Right ventricle myocardium inferior (tissue), 1 donor: ENCODE measurements around the gene RPL32. TPM values are rescaled to one million over a fixed set of nuclear protein-coding genes. Genes with fewer than 3 reads are reported as not detected.
"Not testable (repeated sequence)": the region's sequence is repeated elsewhere in the genome, so short reads cannot be mapped to it uniquely, and the experiment has no call there.

Experiments used
- ATAC-seq: fragments of 200-7000 bp; cut with Tn5 transposase; one replicate; pipeline ENCODE4 v1.9.1; 2020; ENCODE audit warnings: mild to moderate bottlenecking, moderate library complexity
- DNase-seq: peaks from one replicate; pipeline ENCODE4 v3.0.0; 2021; ENCODE audit errors: missing footprints
- intact Hi-C: fragments of 100-400 bp; cut with DNase I; formaldehyde crosslinking; loops from one replicate; pipeline ENCODE4 v1.11.0; 2022
- total RNA-seq: library from RNA; stranded (reverse); fragmentation: NEBNext Ultra II Directional; extraction: Animal tissue kit (Norgen Biotek cat#: 25700); gene quantifications from one replicate; pipeline ENCODE4 v1.2.1, GENCODE V29; 2021
- donor health status: DM: no; HTN: yes; CAD: no; lungs with severe emphysema.

Gene RPL32
- total RNA-seq, 1 donor from 2014 or later: 953 TPM

- DNase-seq (no peak), ATAC-seq (no peak)
- intact Hi-C loops: loop anchor here (5.0 kb wide), 1 partner anchor 240 kb away; the partner anchor contains the start of gene MKRN2
These were observed 44.1 kb downstream of the RPL32 start for GRCh38 chr3:12797124-12797891.

- intact Hi-C loops: loop anchor here (1.0 to 5.0 kb wide), 2 partner anchors 67 to 239 kb away; partner anchors contain the start of gene MKRN2
- peak; percentile 90 for ATAC-seq
- DNase-seq: peak; percentile 87
These were observed 44.9 kb downstream of the RPL32 start, which contains the start of gene CAND2 for GRCh38 chr3:12796171-12797123. CAND2 (plus strand) TSS chr3:12796680; CDS start chr3:12796721, 41 bp downstream.

DNA sequence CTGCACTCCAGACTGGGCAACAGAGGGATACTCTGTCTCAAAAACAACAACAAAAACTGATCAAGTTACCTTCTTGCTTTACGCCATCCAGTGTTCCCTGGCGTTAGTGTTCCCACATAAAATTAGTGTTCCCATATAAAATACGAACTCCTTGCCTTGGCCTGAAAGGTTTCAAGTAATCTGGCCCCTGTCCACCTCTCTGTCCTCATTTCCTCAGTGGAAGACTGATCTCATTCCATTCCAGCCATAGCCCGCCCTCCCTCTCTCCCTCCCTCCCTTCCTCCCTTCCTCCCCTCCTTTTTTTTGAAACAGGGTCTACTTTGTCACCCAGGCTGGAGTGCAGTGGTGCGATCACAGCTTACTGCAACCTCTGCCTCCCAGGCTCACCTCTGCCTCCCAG is 47.7 kb downstream of the RPL32 start:
- intact Hi-C loops: no loop called here
- no peak for ATAC-seq

DNA sequence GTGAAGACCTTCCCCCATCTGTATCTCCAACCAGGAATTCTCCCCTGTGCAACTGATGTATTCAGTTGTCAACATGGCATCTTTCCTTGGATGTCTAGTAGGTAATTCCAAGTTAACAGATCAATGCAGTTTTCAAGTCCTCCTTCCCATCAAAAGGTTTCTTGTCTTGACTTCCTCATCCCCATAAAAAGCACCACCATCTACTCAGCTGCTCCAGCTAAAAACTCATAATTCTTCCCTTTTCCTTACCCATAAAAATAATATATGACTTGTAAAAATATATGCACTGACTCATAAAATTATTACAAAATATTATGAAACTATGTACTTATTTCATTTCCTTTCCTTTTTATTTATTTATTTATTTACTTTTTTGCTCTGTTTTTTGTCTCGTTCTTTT is 49.9 kb downstream of the RPL32 start:
- no peak for DNase-seq
- intact Hi-C loops: no loop called here
- no peak for ATAC-seq

More for the DNA sequence above, 47.7 kb downstream of the RPL32 start:
- DNase-seq: no peak

DNA sequence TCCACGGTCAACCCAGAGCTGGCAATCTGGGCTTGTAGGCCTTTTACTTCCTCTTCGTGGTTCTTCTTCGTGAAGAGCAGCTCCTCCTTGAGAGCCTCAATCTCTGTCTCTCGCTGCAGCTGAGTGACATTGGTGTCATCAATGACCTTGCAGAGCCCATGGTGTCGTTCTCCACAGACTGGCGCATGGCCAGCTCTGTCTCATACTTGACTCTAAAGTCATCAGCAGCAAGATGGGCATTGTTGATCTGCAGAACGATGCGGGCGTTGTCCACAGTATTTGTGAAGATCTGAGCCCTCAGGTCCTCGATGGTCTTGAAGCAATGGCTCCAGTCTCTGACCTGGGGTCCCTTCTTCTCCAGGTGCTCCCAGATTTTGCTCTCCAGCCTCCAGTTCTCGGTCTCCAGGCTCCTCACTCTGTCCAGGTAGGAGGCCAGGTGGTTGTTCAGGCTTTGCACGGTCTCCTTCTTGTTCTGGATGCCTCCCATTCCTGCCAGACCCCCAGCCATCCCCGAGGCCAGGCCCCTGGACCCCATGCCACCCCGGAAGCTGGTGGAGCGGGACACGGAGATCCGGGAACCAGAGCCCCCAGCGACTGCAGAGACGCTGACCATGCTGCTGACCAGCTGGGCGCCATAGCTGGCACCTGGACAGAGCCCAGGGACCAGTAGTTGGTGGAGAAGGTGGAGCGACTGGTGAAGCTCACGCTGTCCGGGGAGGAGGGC is 53.2 kb downstream of the RPL32 start:
- DNase-seq, ATAC-seq, intact Hi-C loops: not testable (repeated sequence)

DNA sequence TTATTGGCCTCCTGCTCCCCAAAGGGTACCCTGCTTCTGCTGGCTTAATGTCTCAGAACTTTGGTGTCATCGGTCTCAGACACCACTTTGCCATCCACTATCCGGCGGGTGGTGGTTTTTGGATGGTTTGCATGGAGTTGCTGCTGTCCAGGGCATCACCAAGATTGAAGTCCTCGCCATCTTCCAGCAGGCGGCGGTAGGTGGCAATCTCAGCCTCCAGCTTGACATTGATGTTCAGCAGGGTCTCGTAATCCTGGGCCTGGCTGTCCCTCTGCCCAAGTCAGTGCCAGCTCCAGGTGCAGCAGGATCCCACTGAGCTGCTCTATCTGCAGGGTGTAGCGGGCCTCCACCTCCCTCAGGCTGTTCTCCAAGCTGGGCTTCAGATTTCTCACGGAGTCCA is 54.0 kb downstream of the RPL32 start:
- intact Hi-C loops, ATAC-seq, DNase-seq: not testable (repeated sequence)

DNA sequence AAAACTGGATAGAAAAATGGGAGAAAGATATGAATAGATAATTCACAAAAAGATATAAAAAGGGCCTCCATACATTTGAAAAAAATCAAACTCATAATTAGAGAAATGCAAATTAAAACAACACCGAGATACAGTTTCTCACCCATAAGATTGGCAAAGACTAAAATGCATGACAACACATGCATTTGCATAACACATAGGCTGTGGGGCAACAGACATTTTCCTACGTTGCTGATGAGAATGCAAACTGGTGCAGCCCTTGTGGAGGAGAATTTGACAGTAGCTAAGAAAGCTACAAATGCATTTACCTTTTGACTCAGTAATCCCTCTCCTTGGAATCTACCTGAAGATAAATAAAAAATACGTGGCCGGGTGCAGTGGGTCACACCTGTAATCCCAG is 56.3 kb downstream of the RPL32 start:
- ATAC-seq (no peak), DNase-seq (no peak)
- intact Hi-C loops: no loop called here

Other genes starting within 250 kb of the RPL32 start
- 144 TPM for gene RAF1, start 177.4 kb downstream of the RPL32 start, total RNA-seq
- 4.2 TPM for gene TMEM40, start 82.3 kb downstream of the RPL32 start, total RNA-seq
- gene CAND2, start 44.9 kb downstream of the RPL32 start, total RNA-seq: 56.7 TPM
- 81.2 TPM for gene IQSEC1, start 231.9 kb upstream of the RPL32 start, total RNA-seq